BLaER1 treated with 17β-estradiol and CSF1 and Interleukin-3, amounts not matched to agents 10 nM and 100 nM (cell line): ENCODE results near the gene DEAF1.

Experiments
- H3K27ac ChIP-seq, 11 experiments: shearing (Covaris generic); formaldehyde crosslinking; 2 replicates each; pipeline ENCODE4 v1.8.1; 2022
- H3K27me3 ChIP-seq, 11 experiments: shearing (Covaris generic); formaldehyde crosslinking; 2 replicates each; pipeline ENCODE4 v1.8.1; 2022
- H3K36me3 ChIP-seq, 11 experiments: shearing (Covaris generic); formaldehyde crosslinking; 2 replicates each; pipeline ENCODE4 v1.8.1; 2022
- H3K4me1 ChIP-seq, 10 experiments: shearing (Covaris generic); formaldehyde crosslinking; 2 replicates each; pipeline ENCODE4 v1.8.1; 2022
- H3K4me2 ChIP-seq, 11 experiments: shearing (Covaris generic); formaldehyde crosslinking; 2 replicates each; pipeline ENCODE4 v1.8.1; 2022
- H3K4me3 ChIP-seq, 10 experiments: shearing (Covaris generic); formaldehyde crosslinking; 2 replicates each; pipeline ENCODE4 v1.8.1; 2022
- H3K9ac ChIP-seq, 11 experiments: shearing (Covaris generic); formaldehyde crosslinking; 2 replicates each; pipeline ENCODE4 v1.8.1; 2022
- H3K9me3 ChIP-seq, 11 experiments: shearing (Covaris generic); formaldehyde crosslinking; replicated peaks in 1 of 11; 2 replicates each; pipeline ENCODE4 v1.8.1; 2022
- H4K20me1 ChIP-seq, 11 experiments: shearing (Covaris generic); formaldehyde crosslinking; 2 replicates each; pipeline ENCODE4 v1.8.1; 2022
- Cebpa-rat ChIP-seq, 11 experiments: shearing (Covaris generic); IDR thresholded peaks; 2 replicates each; pipeline ENCODE4 v1.8.1; 2022

DEAF1 gene

DNA sequence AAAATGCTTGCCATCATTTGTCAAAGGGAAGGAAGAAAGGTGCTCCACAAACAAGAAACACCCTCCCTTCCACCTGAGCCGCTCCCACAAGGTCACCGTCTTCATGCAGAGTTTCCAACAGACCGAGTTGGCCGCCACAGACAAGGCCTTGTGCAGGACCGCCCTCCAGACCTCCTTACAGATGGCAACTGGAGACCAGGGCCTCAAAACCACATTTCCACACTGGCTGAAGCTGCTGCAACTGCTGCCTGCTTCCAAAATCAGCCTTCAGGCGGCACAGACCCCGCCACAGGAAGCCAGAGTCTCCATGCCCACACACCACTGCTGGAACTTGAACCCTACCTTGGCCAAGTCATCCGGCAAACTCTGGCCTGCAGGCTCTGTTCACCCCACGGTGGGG is 6.3 kb downstream of the DEAF1 start:
- peak overlapping the region in 2 of 11 experiments; percentile 2 to 9; a peak in 1 of 22 replicates for H3K27ac ChIP-seq
- no peak for TF ChIP-seq Cebpa-rat (IDR thresholded peaks at IDR 0.05)
- peak overlapping the region in 8 of 11 experiments; percentile 1 to 50 (median 32); a peak in 10 of 22 replicates for H3K4me2 ChIP-seq
- peaks cover 33 to 80% (median 68%) of the 10 kb centered on the region in 11 experiments for H4K20me1 ChIP-seq
- H3K4me1 ChIP-seq, result peaks cover 26 to 60% (median 48%) of the 10 kb centered on the region in 10 experiments
- peaks cover 65 to 82% (median 75%) of the 10 kb centered on the region in 11 experiments for H3K36me3 ChIP-seq
- no peak overlapping the region for H3K4me3 ChIP-seq
- no peaks in the 10 kb centered on the region for H3K9me3 ChIP-seq
- no peak overlapping the region; a peak in 2 of 22 replicates for H3K9ac ChIP-seq
- H3K27me3 ChIP-seq, result no peaks in the 10 kb centered on the region

DNA sequence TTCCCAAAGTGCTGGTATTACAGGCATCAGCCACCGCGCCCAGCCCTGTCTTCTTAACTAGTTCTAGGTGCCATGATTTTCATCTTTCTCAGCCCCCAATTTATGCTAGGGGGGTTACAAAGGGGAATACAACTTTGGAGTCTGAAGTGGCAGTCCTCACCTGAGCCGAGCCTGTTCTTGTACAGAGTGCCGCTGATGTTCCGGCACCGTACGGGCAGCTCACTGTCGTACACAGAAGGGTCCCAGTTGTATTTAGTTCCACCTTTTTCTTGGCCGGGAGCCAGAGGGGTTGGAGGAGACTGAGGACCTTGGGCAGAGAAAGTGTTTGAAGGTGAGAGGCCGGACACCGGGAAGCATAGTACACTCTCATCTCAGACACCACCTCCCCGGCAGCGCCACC is 7.3 kb downstream of the DEAF1 start:
- H3K27ac ChIP-seq, result no peak overlapping the region
- H3K9me3 ChIP-seq, result no peaks in the 10 kb centered on the region; a peak in 1 of 22 replicates
- H3K4me3 ChIP-seq, result no peak overlapping the region
- no peak overlapping the region for H3K4me2 ChIP-seq
- H3K4me1 ChIP-seq, result peaks cover 17 to 51% (median 38%) of the 10 kb centered on the region in 10 experiments
- no peak overlapping the region for H3K9ac ChIP-seq
- TF ChIP-seq Cebpa-rat (IDR thresholded peaks at IDR 0.05), result no peak
- peaks cover 27 to 72% (median 59%) of the 10 kb centered on the region in 11 experiments for H4K20me1 ChIP-seq
- H3K27me3 ChIP-seq, result no peaks in the 10 kb centered on the region
- peaks cover 75 to 91% (median 85%) of the 10 kb centered on the region in 11 experiments for H3K36me3 ChIP-seq

DNA sequence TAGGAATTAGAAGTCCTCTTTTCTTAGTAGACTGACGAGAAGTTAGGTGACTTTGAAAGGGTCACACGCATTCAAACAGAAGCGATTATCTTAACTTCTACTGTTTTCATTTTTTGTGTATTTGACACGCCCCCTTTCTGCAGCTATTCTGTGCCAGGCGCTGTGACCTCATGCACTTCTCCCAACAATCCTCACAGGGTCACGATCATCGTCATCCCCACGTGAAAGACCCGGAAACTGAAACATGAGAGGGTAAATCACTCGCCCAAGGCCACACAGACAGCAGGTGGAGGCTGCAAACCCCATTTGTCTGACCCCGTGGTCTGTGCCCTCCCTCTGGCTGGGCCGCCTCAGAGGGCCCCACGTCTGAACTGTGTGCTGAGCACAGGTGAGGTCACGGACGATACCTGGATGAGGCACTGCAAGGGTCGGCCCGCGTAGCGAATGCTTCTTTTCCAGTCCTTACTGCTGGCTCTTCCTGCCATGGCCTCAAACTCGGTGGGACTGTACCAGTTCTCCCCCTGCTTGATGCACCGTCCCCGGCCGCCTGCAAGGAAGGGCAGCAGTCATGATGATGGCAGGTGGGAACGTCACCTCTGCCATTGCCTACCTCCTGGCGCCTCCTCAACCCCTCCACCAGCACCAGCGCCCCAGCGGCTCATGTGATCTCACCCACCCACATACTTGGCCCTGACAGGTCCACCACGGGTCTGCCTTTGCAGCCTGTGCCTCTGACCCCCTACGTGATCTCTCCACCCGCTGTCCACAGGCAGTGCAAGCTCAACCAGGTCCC is 8.4 kb downstream of the DEAF1 start:
- Histone ChIP-seq H4K20me1 (peaks cover 18 to 71% (median 48%) of the 10 kb centered on the region in 11 experiments; a peak in 21 of 22 replicates), H3K27me3 (no peaks in the 10 kb centered on the region), H3K36me3 (peaks cover 86 to 97% (median 95%) of the 10 kb centered on the region in 11 experiments), H3K4me1 (peaks cover 8 to 41% (median 27%) of the 10 kb centered on the region in 10 experiments; a peak in 19 of 20 replicates), H3K9me3 (no peaks in the 10 kb centered on the region; a peak in 1 of 22 replicates), H3K4me2 (no peak overlapping the region), H3K4me3 (no peak overlapping the region), H3K9ac (no peak overlapping the region), H3K27ac (no peak overlapping the region)
- TF ChIP-seq Cebpa-rat (IDR thresholded peaks at IDR 0.05), result no peak

DNA sequence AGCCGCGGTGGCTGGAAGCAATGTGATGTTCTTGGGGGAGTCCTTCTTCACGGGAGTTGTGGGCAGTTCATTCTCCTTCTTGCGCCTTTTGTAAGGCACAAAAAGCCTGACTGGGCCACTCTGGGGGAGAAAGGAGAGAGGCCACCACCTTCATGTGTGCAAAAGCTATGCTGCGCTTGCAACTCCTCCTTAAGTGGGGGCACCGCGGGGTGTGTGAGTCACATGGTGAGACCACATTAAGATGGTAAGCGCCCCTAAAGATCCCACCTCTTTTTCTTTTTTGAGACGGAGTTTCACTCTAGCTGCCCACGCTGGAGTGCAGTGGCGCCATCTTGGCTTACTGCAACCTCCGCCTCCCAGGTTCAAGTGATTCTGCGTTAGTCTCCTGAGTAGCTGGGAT is 14.1 kb downstream of the DEAF1 start:
- no peak overlapping the region for H3K9ac ChIP-seq
- no peaks in the 10 kb centered on the region for H3K27me3 ChIP-seq
- no peak for TF ChIP-seq Cebpa-rat (IDR thresholded peaks at IDR 0.05)
- H3K9me3 ChIP-seq, result no peaks in the 10 kb centered on the region; a peak in 1 of 22 replicates
- H3K4me2 ChIP-seq, result no peak overlapping the region
- no peak overlapping the region for H3K27ac ChIP-seq
- no peak overlapping the region for H3K4me3 ChIP-seq
- H4K20me1 ChIP-seq, result peaks cover 0 to 49% (median 16%) of the 10 kb centered on the region in 11 experiments; a peak in 13 of 22 replicates
- H3K36me3 ChIP-seq, result peaks cover 79 to 92% (median 89%) of the 10 kb centered on the region in 11 experiments
- H3K4me1 ChIP-seq, result peaks cover 0 to 4% (median 0%) of the 10 kb centered on the region in 10 experiments; a peak in 1 of 20 replicates

DNA sequence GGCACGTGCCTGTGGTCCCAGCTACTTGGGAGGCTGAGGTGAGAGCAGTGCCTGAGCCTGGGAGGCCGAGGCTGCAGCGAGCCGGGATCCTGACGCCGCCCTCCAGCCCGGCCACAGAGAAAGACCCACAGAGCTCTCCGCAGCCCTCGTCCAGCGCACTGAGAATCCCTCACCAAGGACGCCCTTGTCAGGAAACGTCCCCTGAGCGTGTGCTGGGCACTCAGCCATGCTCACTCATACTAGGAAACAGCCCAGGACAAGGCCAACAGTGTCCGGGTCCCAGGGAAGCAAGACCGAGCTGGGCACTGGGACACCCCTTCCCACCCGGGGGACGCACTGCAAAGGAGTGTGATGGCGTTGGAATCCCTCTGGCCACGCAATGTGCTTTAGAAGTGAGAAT is 14.5 kb downstream of the DEAF1 start:
- H3K4me3 ChIP-seq, result no peak overlapping the region
- H3K9ac ChIP-seq, result no peak overlapping the region
- H3K36me3 ChIP-seq, result peaks cover 76 to 89% (median 86%) of the 10 kb centered on the region in 11 experiments
- peaks cover 0 to 4% (median 0%) of the 10 kb centered on the region in 10 experiments; a peak in 1 of 20 replicates for H3K4me1 ChIP-seq
- H3K27ac ChIP-seq, result no peak overlapping the region
- no peaks in the 10 kb centered on the region; a peak in 1 of 22 replicates for H3K9me3 ChIP-seq
- H3K4me2 ChIP-seq, result no peak overlapping the region
- TF ChIP-seq Cebpa-rat (IDR thresholded peaks at IDR 0.05), result no peak
- H4K20me1 ChIP-seq, result peaks cover 0 to 44% (median 16%) of the 10 kb centered on the region in 11 experiments; a peak in 13 of 22 replicates
- no peaks in the 10 kb centered on the region for H3K27me3 ChIP-seq

DNA sequence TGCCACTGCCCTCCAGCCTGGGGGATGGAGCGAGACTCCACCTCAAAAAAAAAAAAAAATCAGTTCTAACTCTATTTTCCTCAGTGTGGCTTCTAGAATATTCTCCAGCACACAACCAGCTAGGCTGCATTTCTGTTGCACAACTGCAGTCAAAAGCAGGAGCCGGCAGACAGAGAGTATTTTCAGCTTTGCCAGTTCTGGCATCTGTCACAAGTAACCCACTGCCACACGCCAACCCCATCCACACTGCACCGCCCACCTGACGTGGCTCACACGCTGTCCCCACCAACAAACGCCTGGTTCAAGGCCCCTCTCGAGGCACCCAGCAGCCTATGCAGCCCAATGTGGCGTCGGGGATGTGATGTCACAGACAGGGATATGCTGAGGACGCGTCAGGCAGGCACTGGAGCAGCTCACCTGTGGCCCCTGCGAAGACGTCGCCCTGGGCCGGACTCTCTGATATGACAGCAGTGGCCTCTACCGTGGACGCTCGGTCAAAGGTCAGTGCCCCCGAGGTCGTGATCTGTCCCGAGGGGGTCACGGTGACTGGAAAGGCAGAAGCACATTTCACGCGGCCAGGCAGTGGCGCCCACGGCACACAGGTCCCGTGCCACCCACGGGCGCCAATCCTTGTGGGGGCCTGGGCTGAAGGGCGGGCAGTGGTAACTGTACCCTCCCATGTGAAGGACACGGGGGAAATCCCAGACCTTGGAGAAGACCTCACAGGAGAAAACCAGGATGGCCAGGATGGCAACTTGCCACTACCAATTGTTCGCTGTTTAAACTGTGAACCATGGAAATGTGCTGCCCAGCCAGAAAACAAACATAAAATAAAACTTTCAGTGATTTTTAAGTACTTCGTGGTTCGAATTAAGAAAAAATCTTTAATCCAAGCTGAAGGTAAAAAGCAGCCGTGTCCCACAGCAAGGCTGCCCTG is 15.5 kb downstream of the DEAF1 start:
- Histone ChIP-seq H3K9me3 (no peaks in the 10 kb centered on the region; a peak in 1 of 22 replicates), H3K27ac (no peak overlapping the region), H3K36me3 (peaks cover 76 to 89% (median 86%) of the 10 kb centered on the region in 11 experiments), H3K4me2 (no peak overlapping the region), H4K20me1 (peaks cover 0 to 46% (median 17%) of the 10 kb centered on the region in 11 experiments; a peak in 12 of 22 replicates), H3K9ac (no peak overlapping the region), H3K4me3 (no peak overlapping the region), H3K27me3 (no peaks in the 10 kb centered on the region), H3K4me1 (peaks cover 0 to 4% (median 0%) of the 10 kb centered on the region in 10 experiments; a peak in 1 of 20 replicates)
- no peak for TF ChIP-seq Cebpa-rat (IDR thresholded peaks at IDR 0.05)

DNA sequence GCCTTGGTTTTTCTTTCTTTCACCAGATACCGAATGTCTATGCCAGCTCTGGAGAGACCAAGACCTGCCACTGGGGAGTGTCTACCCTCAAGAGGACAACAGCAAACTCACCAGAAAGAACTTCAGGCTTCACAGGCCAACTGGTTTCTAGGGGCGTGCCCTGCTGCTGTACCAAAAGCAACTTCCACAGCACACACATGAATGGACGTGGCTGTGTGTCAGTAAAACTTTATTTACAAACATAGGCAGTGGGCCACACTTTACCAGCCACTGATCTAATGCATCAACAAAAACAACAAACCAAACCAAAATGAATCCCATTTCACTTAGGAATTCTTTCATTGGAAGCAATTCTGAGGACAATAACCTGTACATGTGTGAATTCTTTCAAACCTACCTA is 16.7 kb downstream of the DEAF1 start:
- H3K27ac ChIP-seq, result no peak overlapping the region
- no peak for TF ChIP-seq Cebpa-rat (IDR thresholded peaks at IDR 0.05)
- H3K4me2 ChIP-seq, result no peak overlapping the region
- no peaks in the 10 kb centered on the region for H3K27me3 ChIP-seq
- no peak overlapping the region for H3K4me3 ChIP-seq
- no peaks in the 10 kb centered on the region; a peak in 1 of 22 replicates for H3K9me3 ChIP-seq
- H3K4me1 ChIP-seq, result peaks cover 0 to 4% (median 0%) of the 10 kb centered on the region in 10 experiments; a peak in 1 of 20 replicates
- peaks cover 76 to 89% (median 86%) of the 10 kb centered on the region in 11 experiments for H3K36me3 ChIP-seq
- H3K9ac ChIP-seq, result no peak overlapping the region
- H4K20me1 ChIP-seq, result peaks cover 0 to 57% (median 23%) of the 10 kb centered on the region in 11 experiments; a peak in 12 of 22 replicates

DNA sequence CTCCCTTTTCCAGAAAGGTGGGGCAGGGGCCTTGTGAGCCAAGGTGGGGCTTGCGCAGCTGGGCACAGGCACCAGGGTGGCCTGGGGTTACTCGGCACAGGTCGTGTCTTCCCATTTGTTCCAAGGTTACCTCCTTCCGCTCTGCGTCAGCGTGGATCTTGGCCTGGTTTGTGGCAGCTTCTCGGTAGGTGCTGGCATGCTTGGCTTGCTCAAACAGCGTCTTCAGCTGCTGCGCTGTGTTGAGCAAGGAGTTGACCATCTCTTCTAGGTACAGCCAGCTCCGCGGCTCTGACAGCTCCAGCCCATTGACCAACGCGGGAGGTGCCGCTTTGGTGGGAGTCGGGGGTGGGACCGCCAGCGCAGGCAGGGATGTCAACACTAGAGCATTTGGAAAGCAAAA is 20.6 kb downstream of the DEAF1 start:
- peaks cover 76 to 89% (median 85%) of the 10 kb centered on the region in 11 experiments for H3K36me3 ChIP-seq
- H3K4me3 ChIP-seq, result no peak overlapping the region
- H3K27ac ChIP-seq, result no peak overlapping the region

More for the DNA sequence above, 20.6 kb downstream of the DEAF1 start:
- Histone ChIP-seq H3K4me1 (no peaks in the 10 kb centered on the region), H3K9ac (no peak overlapping the region), H3K4me2 (no peak overlapping the region), H4K20me1 (peaks cover 0 to 47% (median 14%) of the 10 kb centered on the region in 11 experiments; a peak in 11 of 22 replicates), H3K9me3 (no peaks in the 10 kb centered on the region), H3K27me3 (no peaks in the 10 kb centered on the region)
- TF ChIP-seq Cebpa-rat (IDR thresholded peaks at IDR 0.05), result no peak
